ENCODE data around the gene ARID1B.

ARID1B gene

GRCh38 chr6:156873654-156874380, 96.6 kb downstream of the ARID1B start:
- TF ChIP-seq CTCF (IDR thresholded peaks at IDR 0.05) = no peak
- Histone ChIP-seq H3K27ac (no peak overlapping the region), H3K9me3 (ENCODE audit: control insufficient read depth, low read length) (no peaks in the 10 kb centered on the region), H3K4me2 (ENCODE audit: low read length) (no peak overlapping the region), H3K9ac (no peak overlapping the region), H2AFZ (no peak overlapping the region), H3K27me3 (ENCODE audit: control insufficient read depth, insufficient read depth, low read length) (no peaks in the 10 kb centered on the region), H3K4me1 (peaks cover 14% of the 10 kb centered on the region), H3K4me3 (ENCODE audit: low read depth, low read length) (no peak overlapping the region), H3K36me3 (ENCODE audit: control insufficient read depth, insufficient read depth, low read length) (no peaks in the 10 kb centered on the region), H3K79me2 (peaks cover 60% of the 10 kb centered on the region)

GRCh38 chr6:156875062-156875461, 97.9 kb downstream of the ARID1B start:
- no peaks in the 10 kb centered on the region for H3K27me3 ChIP-seq (ENCODE audit: control insufficient read depth, insufficient read depth, low read length)
- no peak for TF ChIP-seq CTCF (IDR thresholded peaks at IDR 0.05)
- peaks cover 23% of the 10 kb centered on the region for H3K4me1 ChIP-seq
- peaks cover 72% of the 10 kb centered on the region for H3K79me2 ChIP-seq
- no peak overlapping the region for H3K27ac ChIP-seq
- H3K4me2 ChIP-seq (ENCODE audit: low read length) = no peak overlapping the region
- H3K9ac ChIP-seq = no peak overlapping the region
- H3K4me3 ChIP-seq (ENCODE audit: low read depth, low read length) = no peak overlapping the region
- no peaks in the 10 kb centered on the region for H3K9me3 ChIP-seq (ENCODE audit: control insufficient read depth, low read length)
- no peak overlapping the region for H2AFZ ChIP-seq
- no peaks in the 10 kb centered on the region for H3K36me3 ChIP-seq (ENCODE audit: control insufficient read depth, insufficient read depth, low read length)

GRCh38 chr6:156876302-156876701, 99.1 kb downstream of the ARID1B start:
- Histone ChIP-seq H3K4me2 (ENCODE audit: low read length) (no peak overlapping the region), H2AFZ (no peak overlapping the region), H3K4me1 (peaks cover 23% of the 10 kb centered on the region), H3K27ac (no peak overlapping the region), H3K9me3 (ENCODE audit: control insufficient read depth, low read length) (no peaks in the 10 kb centered on the region), H3K9ac (no peak overlapping the region), H3K36me3 (ENCODE audit: control insufficient read depth, insufficient read depth, low read length) (no peaks in the 10 kb centered on the region), H3K79me2 (peaks cover 75% of the 10 kb centered on the region), H3K27me3 (ENCODE audit: control insufficient read depth, insufficient read depth, low read length) (no peaks in the 10 kb centered on the region), H3K4me3 (ENCODE audit: low read depth, low read length) (no peak overlapping the region)
- TF ChIP-seq CTCF (IDR thresholded peaks at IDR 0.05) = peak; percentile 24

GRCh38 chr6:156877126-156877863, 100.1 kb downstream of the ARID1B start:
- Histone ChIP-seq H3K4me1 (peaks cover 26% of the 10 kb centered on the region), H2AFZ (no peak overlapping the region), H3K9me3 (ENCODE audit: control insufficient read depth, low read length) (no peaks in the 10 kb centered on the region), H3K9ac (no peak overlapping the region), H3K4me3 (ENCODE audit: low read depth, low read length) (no peak overlapping the region), H3K27ac (no peak overlapping the region), H3K79me2 (peaks cover 75% of the 10 kb centered on the region), H3K36me3 (ENCODE audit: control insufficient read depth, insufficient read depth, low read length) (no peaks in the 10 kb centered on the region), H3K4me2 (ENCODE audit: low read length) (no peak overlapping the region), H3K27me3 (ENCODE audit: control insufficient read depth, insufficient read depth, low read length) (no peaks in the 10 kb centered on the region)
- no peak for TF ChIP-seq CTCF (IDR thresholded peaks at IDR 0.05)
